HG02798 (cell line): ENCODE measurements around the gene MMP11.
A peak's percentile ranks its signal among the peaks of the same experiment; 100 is the strongest.

Experiments
- ATAC-seq: cut with Tn5 transposase; IDR thresholded peaks from one replicate; pipeline ENCODE4 v1.9.1; 2021; ENCODE audit warnings: mild to moderate bottlenecking; ENCODE audit not compliant: unreplicated experiment, poor library complexity

The MMP11 gene

GRCh38 chr22:23800297-23801237 lies 27.9 kb downstream of the MMP11 start:
- peak; percentile 60 for ATAC-seq

DNA sequence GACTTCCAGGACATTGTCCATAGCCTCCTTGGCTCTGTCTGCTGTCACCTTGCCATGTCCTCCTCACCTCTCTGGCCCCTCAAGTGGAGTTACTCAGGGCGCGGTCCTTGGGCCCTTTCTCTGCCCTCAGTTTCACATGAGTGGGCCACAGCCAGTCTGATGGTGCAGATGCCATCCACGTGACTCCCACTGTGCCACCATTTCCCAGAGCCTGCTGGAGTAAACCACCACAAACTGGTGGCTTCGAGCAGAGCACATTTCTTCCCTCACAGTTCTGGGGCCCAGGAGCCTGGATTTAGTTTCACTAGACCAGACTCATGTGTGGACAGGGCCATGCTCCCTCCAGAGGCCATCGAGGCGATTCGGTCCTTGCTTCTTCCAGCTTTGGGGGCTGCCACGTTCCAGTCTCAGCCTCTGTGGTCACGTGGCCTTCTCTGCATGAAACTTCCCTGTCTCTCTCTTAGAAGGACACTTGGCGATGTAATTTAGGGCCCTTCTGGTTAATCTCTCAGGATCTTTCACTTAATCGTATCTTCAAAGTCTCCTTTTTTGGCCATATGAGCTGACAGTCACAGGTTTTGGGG lies 28.7 kb downstream of the MMP11 start:
- ATAC-seq = peak; percentile 6

GRCh38 chr22:23801886-23802377 lies 29.3 kb downstream of the MMP11 start:
- no peak for ATAC-seq

- ATAC-seq = peak; percentile 36
These were observed 30.6 kb downstream of the MMP11 start for GRCh38 chr22:23803001-23803819.

DNA sequence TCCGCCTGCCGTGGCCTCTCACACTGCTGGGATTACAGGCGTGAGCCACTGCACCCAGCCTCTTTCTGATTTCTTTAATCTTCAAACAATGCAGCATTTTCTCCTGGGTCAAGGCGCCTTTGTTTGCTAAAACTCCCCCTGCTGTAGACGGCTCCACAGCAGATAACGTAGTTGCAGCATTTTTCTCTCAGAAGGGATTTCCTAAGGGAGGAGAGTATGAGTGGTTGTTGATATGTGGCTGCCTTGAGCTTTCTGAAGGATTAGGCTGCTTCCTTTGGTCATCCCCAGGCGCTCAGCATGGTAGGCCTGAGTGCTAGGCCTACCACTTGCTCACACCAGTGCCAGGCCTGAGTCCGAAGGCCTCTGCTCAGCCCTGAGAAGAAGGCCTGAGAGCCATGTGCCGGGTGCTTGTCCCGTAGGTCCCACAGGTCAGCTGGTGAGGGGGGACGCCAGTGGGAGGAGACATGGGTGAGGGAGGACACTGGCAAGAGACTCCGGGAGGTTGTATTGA lies 32.2 kb downstream of the MMP11 start:
- no peak for ATAC-seq

- ATAC-seq = no peak
These were observed 34.2 kb downstream of the MMP11 start for GRCh38 chr22:23806837-23807236.

GRCh38 chr22:23812378-23812777 lies 39.7 kb downstream of the MMP11 start:
- no peak for ATAC-seq

DNA sequence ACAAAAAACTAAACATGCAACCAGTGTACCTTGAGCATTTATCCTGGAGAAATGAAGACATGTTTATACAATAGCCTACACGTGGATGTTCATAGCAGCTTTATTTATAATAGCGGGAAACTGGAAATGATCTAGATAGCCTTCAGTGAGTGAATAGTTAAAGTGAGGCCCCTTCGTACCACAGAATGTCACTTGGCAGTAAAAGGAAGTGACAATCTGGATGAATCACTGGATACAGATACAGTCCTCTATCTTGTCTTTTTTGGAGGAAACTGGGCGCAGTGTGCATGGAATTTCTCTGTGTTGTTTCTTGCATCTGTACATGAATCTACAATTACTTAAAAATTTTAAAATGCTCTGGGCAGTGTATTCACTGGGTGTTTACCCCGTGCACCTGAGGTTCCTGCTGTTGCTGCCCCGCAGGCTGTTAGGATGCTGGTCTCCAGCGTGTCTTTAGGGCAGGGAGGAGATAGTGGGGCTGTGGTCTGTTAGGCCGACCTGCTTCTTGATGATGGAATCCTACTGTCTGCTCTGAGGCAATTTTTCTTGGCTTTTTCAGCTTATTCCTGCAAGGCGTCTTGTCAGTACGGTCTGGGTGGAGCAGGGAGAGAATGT lies 43.0 kb downstream of the MMP11 start:
- ATAC-seq = no peak

- no peak for ATAC-seq
These were observed 43.7 kb downstream of the MMP11 start for GRCh38 chr22:23816156-23816976.

DNA sequence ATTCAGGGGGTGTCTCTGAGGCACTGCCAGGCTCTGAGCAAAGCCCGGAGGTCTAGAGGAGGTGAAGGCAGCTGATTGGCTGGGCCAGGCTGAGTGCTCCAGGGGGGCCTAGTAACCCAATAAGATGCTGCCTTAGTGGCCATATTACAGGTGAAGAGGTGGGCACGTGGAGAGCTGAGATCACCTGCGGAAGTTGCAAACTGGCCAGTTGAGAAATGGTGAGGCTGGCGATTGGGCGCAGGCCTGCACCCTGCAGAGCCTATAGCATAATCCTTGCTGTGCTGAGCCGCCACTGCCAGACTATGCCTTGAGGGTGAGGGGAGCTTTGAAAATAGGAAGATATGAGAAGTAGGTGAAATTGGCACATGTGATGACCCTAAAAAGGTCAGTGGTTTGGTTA lies 44.5 kb downstream of the MMP11 start:
- ATAC-seq = no peak

DNA sequence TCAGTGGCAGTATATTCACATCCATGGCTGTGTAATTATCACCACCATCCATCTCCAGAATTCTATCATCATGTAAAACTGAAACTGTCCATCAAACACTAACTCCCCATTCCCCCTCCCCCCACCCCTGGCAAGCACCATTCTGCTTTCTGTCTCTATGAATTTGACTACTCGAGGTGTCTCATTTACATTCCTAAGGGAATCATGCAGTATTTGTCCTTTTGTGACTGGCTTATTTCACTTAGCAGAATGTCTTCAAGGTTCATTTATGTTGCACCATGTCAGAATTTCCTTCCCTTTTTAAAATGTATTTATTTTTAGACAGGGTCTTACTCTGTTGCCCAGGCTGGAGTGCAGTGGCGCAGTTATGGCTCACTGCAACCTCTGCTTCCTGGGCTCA lies 45.9 kb downstream of the MMP11 start:
- no peak for ATAC-seq

GRCh38 chr22:23820748-23821211 lies 48.1 kb downstream of the MMP11 start:
- ATAC-seq = no peak

- ATAC-seq = no peak
These were observed 49.5 kb downstream of the MMP11 start for GRCh38 chr22:23822101-23822671.

DNA sequence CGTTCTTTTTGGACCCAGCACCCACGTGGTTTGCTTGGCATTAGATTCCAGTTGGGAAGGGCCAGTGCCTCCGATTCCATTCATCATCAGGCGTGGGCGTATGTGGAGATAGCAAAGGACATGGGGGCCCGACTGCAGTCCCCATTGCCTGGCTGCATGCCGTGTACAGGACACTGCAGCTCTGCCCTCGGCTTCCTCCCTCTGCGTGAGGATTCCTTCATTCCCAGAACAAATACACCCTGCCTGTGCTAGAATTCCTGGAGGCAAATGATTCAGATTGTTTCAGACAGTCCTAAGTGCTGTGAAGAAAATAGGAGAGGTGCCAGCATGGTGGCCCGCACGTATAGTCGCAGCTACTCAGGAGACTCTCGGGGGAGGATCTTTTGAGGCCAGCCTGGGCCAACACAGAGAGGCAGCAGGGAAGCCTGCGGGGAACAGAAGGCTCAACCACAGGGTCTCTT lies 50.7 kb downstream of the MMP11 start:
- no peak for ATAC-seq

GRCh38 chr22:23824476-23825245 lies 52.0 kb downstream of the MMP11 start:
- ATAC-seq = no peak

- no peak for ATAC-seq
These were observed 52.7 kb downstream of the MMP11 start for GRCh38 chr22:23825246-23825905.

GRCh38 chr22:23826510-23827350 lies 54.1 kb downstream of the MMP11 start:
- no peak for ATAC-seq
